ENCODE data around the gene RPL41.

RPL41 gene

GRCh38 chr12:56159482-56160192, 43.2 kb downstream of the RPL41 start:
- H3K79me2 ChIP-seq (ENCODE audit: insufficient read depth, low read depth): peaks cover 35% of the 10 kb centered on the region
- TF ChIP-seq CTCF (conservative IDR thresholded peaks at IDR 0.05; ENCODE audit: low read depth, low read length): no peak
- H3K36me3 ChIP-seq (ENCODE audit: insufficient read depth): peaks cover 31% of the 10 kb centered on the region; the same call in 1 of the 2 replicates
- H3K4me3 ChIP-seq (IDR thresholded peaks at IDR 0.05; ENCODE audit: insufficient read depth, low read depth, low read length): peak overlapping the region; percentile 55
- no peaks in the 10 kb centered on the region for H3K27me3 ChIP-seq (ENCODE audit: insufficient read depth, low read depth)
- no peak overlapping the region for H2AFZ ChIP-seq (ENCODE audit: low read depth)
- peak overlapping the region; percentile 82; the same call in 1 of the 2 replicates for H3K9ac ChIP-seq
- H3K27ac ChIP-seq: peak overlapping the region; percentile 69; the same call in 1 of the 2 replicates
- peaks cover 34% of the 10 kb centered on the region for H3K4me1 ChIP-seq (ENCODE audit: low read depth, poor library complexity, severe bottlenecking)
- H4K20me1 ChIP-seq (ENCODE audit: insufficient read depth): no peaks in the 10 kb centered on the region
- H3K4me2 ChIP-seq: peak overlapping the region; percentile 97

DNA sequence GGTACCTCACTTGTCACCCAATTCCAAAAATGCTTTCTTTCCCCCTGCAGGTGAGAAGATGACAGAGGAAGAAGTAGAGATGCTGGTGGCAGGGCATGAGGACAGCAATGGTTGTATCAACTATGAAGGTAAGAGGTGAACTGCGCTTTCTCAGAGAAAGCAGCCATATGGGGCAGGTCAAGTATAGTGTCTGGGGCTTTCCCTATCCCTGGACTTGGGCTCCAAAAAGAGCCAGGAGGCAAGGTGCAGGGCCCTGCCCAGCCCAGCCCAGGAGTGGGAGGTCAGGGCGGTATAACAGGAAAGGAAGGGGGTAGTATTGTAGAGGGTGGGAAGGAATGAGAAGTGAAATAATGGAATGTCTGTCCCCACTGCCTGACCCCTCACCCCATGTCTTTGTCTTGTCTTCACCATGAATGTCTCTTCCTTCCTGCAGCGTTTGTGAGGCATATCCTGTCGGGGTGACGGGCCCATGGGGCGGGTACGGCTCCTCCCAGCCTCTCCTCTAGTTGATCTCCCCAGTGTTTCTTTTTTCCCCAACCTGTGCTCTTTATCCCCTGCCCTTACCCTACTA, 43.8 kb downstream of the RPL41 start:
- Histone ChIP-seq H2AFZ (ENCODE audit: low read depth) (no peak overlapping the region), H3K4me1 (ENCODE audit: low read depth, poor library complexity, severe bottlenecking) (peaks cover 34% of the 10 kb centered on the region)
- no peak for TF ChIP-seq CTCF (conservative IDR thresholded peaks at IDR 0.05; ENCODE audit: low read depth, low read length)

GRCh38 chr12:56160894-56161689, 44.7 kb downstream of the RPL41 start:
- Histone ChIP-seq H3K4me3 (IDR thresholded peaks at IDR 0.05; ENCODE audit: insufficient read depth, low read depth, low read length) (no peak overlapping the region), H3K27ac (no peak overlapping the region), H4K20me1 (ENCODE audit: insufficient read depth) (no peaks in the 10 kb centered on the region), H3K36me3 (ENCODE audit: insufficient read depth) (peaks cover 31% of the 10 kb centered on the region; the same call in 1 of the 2 replicates), H3K4me2 (no peak overlapping the region; the same call in 1 of the 2 replicates), H3K79me2 (ENCODE audit: insufficient read depth, low read depth) (peaks cover 35% of the 10 kb centered on the region), H3K4me1 (ENCODE audit: low read depth, poor library complexity, severe bottlenecking) (peaks cover 34% of the 10 kb centered on the region), H3K27me3 (ENCODE audit: insufficient read depth, low read depth) (no peaks in the 10 kb centered on the region), H2AFZ (ENCODE audit: low read depth) (no peak overlapping the region), H3K9ac (no peak overlapping the region)
- peak; percentile 9; the same call in 1 of the 2 replicates for TF ChIP-seq CTCF (conservative IDR thresholded peaks at IDR 0.05; ENCODE audit: low read depth, low read length)

More for the DNA sequence above, 43.8 kb downstream of the RPL41 start:
- H3K27me3 ChIP-seq (ENCODE audit: insufficient read depth, low read depth): no peaks in the 10 kb centered on the region
- no peak overlapping the region for H3K4me3 ChIP-seq (IDR thresholded peaks at IDR 0.05; ENCODE audit: insufficient read depth, low read depth, low read length)
- no peak overlapping the region; the same call in 1 of the 2 replicates for H3K27ac ChIP-seq
- no peaks in the 10 kb centered on the region for H4K20me1 ChIP-seq (ENCODE audit: insufficient read depth)
- H3K4me2 ChIP-seq: peak overlapping the region; percentile 97
- peaks cover 31% of the 10 kb centered on the region; the same call in 1 of the 2 replicates for H3K36me3 ChIP-seq (ENCODE audit: insufficient read depth)
- peaks cover 35% of the 10 kb centered on the region for H3K79me2 ChIP-seq (ENCODE audit: insufficient read depth, low read depth)
- peak overlapping the region; percentile 82; the same call in 1 of the 2 replicates for H3K9ac ChIP-seq

GRCh38 chr12:56161690-56162351, 45.4 kb downstream of the RPL41 start:
- Histone ChIP-seq H3K4me1 (ENCODE audit: low read depth, poor library complexity, severe bottlenecking) (peaks cover 30% of the 10 kb centered on the region), H3K9ac (no peak overlapping the region), H3K4me2 (no peak overlapping the region), H2AFZ (ENCODE audit: low read depth) (no peak overlapping the region), H3K27ac (no peak overlapping the region), H3K4me3 (IDR thresholded peaks at IDR 0.05; ENCODE audit: insufficient read depth, low read depth, low read length) (no peak overlapping the region), H4K20me1 (ENCODE audit: insufficient read depth) (no peaks in the 10 kb centered on the region), H3K79me2 (ENCODE audit: insufficient read depth, low read depth) (peaks cover 35% of the 10 kb centered on the region), H3K27me3 (ENCODE audit: insufficient read depth, low read depth) (no peaks in the 10 kb centered on the region), H3K36me3 (ENCODE audit: insufficient read depth) (peaks cover 35% of the 10 kb centered on the region; the same call in 1 of the 2 replicates)
- TF ChIP-seq CTCF (conservative IDR thresholded peaks at IDR 0.05; ENCODE audit: low read depth, low read length): no peak; the same call in 1 of the 2 replicates

All from KMS-11 (cell line).